ENCODE results near the gene CTNNBIP1. TPM values are rescaled to one million over a fixed set of nuclear protein-coding genes. Genes with fewer than 3 reads are reported as not detected.

Gene CTNNBIP1
- total and polyA plus RNA-seq, 2 of the 8 experiments (the other 6 are each of a cell fraction or from before 2014, with no cell fraction given) = 40.9 to 46.6 TPM

- TF ChIP-seq JUND (IDR thresholded peaks at IDR 0.05; ENCODE audit: low read length) (no peak), JUN (IDR thresholded peaks at IDR 0.05; ENCODE audit: low read depth, low read length) (no peak), CHD2 (IDR thresholded peaks at IDR 0.05; ENCODE audit: low read length) (0 out of 2 replicates have a peak, but pooled peaks have one; percentile 35), SIN3A (conservative IDR thresholded peaks at IDR 0.05 in 1 of 2, IDR thresholded peaks at IDR 0.05 in 1 of 2; ENCODE audit: low read depth in 1 of 2, low read length in 2 of 2) (0 out of 4 replicates have a peak, but pooled peaks of 1 of the 2 experiments have one; percentile 58), SRF (IDR thresholded peaks at IDR 0.05; ENCODE audit: low read depth, low read length) (no peak), SUZ12 (IDR thresholded peaks at IDR 0.05; ENCODE audit: low read length) (no peak), HDAC6 (IDR thresholded peaks at IDR 0.05; ENCODE audit: low read depth, low read length) (no peak), TAF7 (optimal IDR thresholded peaks at IDR 0.05; ENCODE audit: borderline replicate concordance, low read depth, low read length) (no peak)
These were observed 35.0 kb downstream of the CTNNBIP1 start (continued) for GRCh38 chr1:9874959-9875635.
